Measurements from ENCODE around the gene BMP8A.
"Not testable (repeated sequence)": the region's sequence is repeated elsewhere in the genome, so short reads cannot be mapped to it uniquely, and the experiment has no call there.

DNA sequence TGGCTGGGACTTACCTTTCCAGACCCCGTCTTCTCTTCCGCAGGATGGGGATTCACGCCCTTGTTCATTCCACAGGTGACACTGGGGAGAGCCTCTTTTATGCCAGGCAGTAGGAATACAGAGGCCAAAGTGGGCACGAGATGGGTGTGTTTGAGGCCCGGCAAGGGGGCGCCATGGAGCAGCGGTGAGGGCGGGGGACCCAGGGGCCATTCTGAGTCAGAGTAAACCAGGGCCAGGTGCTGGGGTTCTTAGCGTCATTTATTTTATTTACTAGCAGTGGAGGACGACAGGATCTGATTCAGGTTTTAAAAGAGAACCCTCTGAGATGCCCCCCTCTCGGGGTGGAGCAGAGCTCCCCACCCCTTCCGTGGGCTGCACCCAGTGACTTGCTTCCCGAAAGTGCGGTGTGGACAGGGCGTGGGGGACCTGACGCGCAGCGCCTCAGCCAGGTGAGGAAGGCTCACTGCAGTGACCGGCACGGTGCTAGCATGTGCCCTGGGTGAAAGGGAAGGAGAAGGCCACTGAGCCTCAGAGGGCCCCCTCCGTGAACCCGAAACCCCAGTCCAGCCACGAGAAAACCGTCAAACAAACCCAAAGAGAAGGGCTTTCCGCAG lies 20.9 kb downstream of the BMP8A start:
- TF ChIP-seq, protein P1, sequence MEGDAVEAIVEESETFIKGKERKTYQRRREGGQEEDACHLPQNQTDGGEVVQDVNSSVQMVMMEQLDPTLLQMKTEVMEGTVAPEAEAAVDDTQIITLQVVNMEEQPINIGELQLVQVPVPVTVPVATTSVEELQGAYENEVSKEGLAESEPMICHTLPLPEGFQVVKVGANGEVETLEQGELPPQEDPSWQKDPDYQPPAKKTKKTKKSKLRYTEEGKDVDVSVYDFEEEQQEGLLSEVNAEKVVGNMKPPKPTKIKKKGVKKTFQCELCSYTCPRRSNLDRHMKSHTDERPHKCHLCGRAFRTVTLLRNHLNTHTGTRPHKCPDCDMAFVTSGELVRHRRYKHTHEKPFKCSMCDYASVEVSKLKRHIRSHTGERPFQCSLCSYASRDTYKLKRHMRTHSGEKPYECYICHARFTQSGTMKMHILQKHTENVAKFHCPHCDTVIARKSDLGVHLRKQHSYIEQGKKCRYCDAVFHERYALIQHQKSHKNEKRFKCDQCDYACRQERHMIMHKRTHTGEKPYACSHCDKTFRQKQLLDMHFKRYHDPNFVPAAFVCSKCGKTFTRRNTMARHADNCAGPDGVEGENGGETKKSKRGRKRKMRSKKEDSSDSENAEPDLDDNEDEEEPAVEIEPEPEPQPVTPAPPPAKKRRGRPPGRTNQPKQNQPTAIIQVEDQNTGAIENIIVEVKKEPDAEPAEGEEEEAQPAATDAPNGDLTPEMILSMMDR (IDR thresholded peaks at IDR 0.05; ENCODE audit: poor library complexity, severe bottlenecking) = not testable (repeated sequence)
- TF ChIP-seq EZH2 (IDR thresholded peaks at IDR 0.05; ENCODE audit: borderline replicate concordance, insufficient read depth, low read length, poor library complexity, severe bottlenecking); SMC3 (conservative IDR thresholded peaks at IDR 0.05; ENCODE audit: poor library complexity): not testable (repeated sequence)
- TF ChIP-seq, protein P2, sequence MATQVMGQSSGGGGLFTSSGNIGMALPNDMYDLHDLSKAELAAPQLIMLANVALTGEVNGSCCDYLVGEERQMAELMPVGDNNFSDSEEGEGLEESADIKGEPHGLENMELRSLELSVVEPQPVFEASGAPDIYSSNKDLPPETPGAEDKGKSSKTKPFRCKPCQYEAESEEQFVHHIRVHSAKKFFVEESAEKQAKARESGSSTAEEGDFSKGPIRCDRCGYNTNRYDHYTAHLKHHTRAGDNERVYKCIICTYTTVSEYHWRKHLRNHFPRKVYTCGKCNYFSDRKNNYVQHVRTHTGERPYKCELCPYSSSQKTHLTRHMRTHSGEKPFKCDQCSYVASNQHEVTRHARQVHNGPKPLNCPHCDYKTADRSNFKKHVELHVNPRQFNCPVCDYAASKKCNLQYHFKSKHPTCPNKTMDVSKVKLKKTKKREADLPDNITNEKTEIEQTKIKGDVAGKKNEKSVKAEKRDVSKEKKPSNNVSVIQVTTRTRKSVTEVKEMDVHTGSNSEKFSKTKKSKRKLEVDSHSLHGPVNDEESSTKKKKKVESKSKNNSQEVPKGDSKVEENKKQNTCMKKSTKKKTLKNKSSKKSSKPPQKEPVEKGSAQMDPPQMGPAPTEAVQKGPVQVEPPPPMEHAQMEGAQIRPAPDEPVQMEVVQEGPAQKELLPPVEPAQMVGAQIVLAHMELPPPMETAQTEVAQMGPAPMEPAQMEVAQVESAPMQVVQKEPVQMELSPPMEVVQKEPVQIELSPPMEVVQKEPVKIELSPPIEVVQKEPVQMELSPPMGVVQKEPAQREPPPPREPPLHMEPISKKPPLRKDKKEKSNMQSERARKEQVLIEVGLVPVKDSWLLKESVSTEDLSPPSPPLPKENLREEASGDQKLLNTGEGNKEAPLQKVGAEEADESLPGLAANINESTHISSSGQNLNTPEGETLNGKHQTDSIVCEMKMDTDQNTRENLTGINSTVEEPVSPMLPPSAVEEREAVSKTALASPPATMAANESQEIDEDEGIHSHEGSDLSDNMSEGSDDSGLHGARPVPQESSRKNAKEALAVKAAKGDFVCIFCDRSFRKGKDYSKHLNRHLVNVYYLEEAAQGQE (IDR thresholded peaks at IDR 0.05; ENCODE audit: borderline replicate concordance) = not testable (repeated sequence)

Measured in neural cell (in vitro differentiated cells).